SH-SY5Y (cell line): ENCODE results near the gene OBSL1.

ENCODE experiments used
- GATA2 ChIP-seq: IDR thresholded peaks from 2 replicates; pipeline ENCODE4 v1.6.1; 2011; ENCODE audit warnings: mild to moderate bottlenecking, low read depth, low read length
- GATA3 ChIP-seq: IDR thresholded peaks from 2 replicates; pipeline ENCODE4 v1.6.1; 2011; ENCODE audit warnings: low read depth, mild to moderate bottlenecking, low read length, moderate library complexity

DNA sequence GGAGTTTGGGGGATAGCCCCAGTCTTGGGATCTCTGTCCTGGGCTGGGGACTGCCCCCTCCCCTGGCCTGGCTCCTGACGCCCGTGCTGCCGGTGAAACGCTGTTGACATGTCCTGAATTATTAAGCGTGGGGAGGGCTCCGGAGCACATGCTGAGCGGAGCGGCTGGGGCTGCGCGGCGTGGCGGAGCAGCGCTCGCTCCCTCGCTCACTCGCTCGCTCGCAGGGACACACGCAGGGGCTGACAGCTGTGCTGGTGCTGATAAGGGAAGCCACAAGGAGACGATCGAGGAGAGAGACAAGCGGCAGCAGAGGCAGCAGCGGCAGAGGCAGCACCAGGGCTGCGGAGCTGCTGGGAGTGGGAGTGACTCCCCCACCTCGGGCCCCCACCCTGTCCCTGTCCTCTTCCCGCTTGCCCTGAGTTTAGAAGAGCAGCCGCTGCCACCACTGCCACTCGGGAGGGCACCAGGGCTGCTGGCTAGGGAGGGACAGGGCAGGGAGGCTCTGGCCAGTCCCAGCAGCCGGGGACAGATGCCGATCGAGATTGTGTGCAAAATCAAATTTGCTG is 57.1 kb downstream of the OBSL1 start, which contains the start of gene ASIC4:
- no peak for TF ChIP-seq GATA3
- TF ChIP-seq GATA2, result peak; percentile 95
